Mesodermal cell (in vitro differentiated cells): Measurements from ENCODE around the gene TMEM175.

Source experiments
- H3K27ac ChIP-seq: 2 replicates; pipeline ENCODE4 v1.7.0; 2013; ENCODE audit warnings: mild to moderate bottlenecking, low read depth, low read length, moderate library complexity; ENCODE audit not compliant: severe bottlenecking
- H3K36me3 ChIP-seq: 2 replicates; pipeline ENCODE4 v1.7.1; 2013; ENCODE audit warnings: mild to moderate bottlenecking, low read length, moderate library complexity; ENCODE audit not compliant: control insufficient read depth, insufficient read depth
- H3K4me1 ChIP-seq: one replicate; pipeline ENCODE4 v1.7.1; 2013; ENCODE audit warnings: mild to moderate bottlenecking, low read length; ENCODE audit not compliant: insufficient read depth, control insufficient read depth, poor library complexity, severe bottlenecking
- H3K4me3 ChIP-seq: 2 replicates; pipeline ENCODE4 v1.7.0; 2013; ENCODE audit warnings: low read length, control low read depth, mild to moderate bottlenecking; ENCODE audit not compliant: insufficient read depth, poor library complexity, severe bottlenecking; ENCODE audit errors: extremely low read depth
- H3K9me3 ChIP-seq: 2 replicates; pipeline ENCODE4 v1.7.1; 2013; ENCODE audit warnings: mild to moderate bottlenecking, low read length, moderate library complexity; ENCODE audit not compliant: control insufficient read depth
- WGBS, 2 experiments: methylation state at CpG; one replicate each; pipeline ENCODE4 v1.1.5; 2013; ENCODE audit warnings: missing lambda C conversion rate in 2 of 2; ENCODE audit not compliant: insufficient coverage in 2 of 2; 5-methylcytosine and 5-hydroxymethylcytosine counted together

Gene TMEM175

GRCh38 chr4:955161-955921 lies 23.1 kb downstream of the TMEM175 start:
- H3K9me3 ChIP-seq, result no peaks in the 10 kb centered on the region
- no peak overlapping the region for H3K4me3 ChIP-seq
- peaks cover 4% of the 10 kb centered on the region for H3K36me3 ChIP-seq
- WGBS, 2 experiments, result 90 to 95% methylated on average over 23 to 32 of the region's 33 CpGs
- no peak overlapping the region for H3K27ac ChIP-seq
- H3K4me1 ChIP-seq, result no peaks in the 10 kb centered on the region

DNA sequence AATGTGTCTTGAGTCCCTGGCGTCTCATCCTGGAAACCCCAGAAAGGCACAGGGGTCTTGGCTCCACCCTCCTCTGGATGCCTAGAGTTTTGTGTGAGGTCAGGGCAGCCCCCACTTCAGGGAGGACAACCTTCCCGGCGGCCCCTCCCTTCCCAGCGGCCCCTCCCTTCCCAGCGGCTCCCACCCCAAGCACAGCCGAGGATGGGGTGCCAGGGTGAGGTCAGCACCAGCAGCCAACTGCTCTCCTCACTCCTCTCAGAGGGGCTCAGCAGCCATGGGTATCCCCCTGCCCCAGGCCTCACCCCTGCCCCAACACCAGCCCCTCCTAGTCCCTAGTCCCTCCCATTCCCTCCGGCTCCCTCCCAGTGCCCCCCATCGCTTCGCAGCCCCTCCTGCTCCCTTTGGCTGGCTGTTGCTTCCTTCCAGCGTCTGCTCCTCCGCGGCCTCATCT lies 23.7 kb downstream of the TMEM175 start:
- WGBS, 2 experiments, result 82 to 88% methylated on average over 5 to 11 of the region's 12 CpGs
- Histone ChIP-seq H3K4me1 (no peaks in the 10 kb centered on the region), H3K27ac (no peak overlapping the region), H3K9me3 (no peaks in the 10 kb centered on the region), H3K36me3 (peaks cover 4% of the 10 kb centered on the region), H3K4me3 (no peak overlapping the region)

DNA sequence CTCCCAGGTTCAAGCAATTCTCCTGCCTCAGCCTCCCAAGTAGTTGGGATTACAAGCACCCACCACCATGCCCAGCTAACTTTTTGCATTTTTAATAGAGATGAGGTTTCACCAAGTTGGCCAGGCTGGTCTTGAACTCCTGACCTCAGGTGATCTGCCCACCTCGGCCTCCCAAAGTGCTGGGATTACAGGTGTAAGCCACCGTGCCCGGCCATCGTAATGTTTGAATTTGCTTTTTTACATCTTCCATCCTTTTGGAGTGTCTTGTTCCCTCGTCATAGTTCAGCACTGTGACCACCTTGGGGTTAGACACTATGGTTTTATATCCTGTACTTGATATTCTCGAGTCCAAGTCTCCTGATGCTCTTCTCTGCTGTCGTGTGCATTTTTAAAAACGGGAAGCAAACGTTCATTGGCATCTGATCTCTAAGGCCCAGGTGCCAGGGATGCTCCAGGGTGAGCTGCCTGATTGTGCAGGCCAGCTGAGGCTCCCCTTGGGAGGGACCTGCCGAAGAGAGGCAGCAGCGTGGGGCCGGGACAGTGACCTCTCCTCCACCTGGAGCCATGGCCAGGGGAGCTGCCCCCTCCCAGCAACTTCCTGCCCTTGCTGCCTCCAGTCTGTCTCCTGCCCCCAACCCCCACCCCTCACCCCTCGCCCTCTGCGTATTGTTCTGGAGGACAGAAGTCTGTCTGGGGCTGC lies 24.4 kb downstream of the TMEM175 start:
- no peak overlapping the region for H3K4me3 ChIP-seq
- H3K27ac ChIP-seq, result no peak overlapping the region
- H3K4me1 ChIP-seq, result no peaks in the 10 kb centered on the region
- peaks cover 4% of the 10 kb centered on the region for H3K36me3 ChIP-seq
- no peaks in the 10 kb centered on the region for H3K9me3 ChIP-seq
- WGBS, 2 experiments, result 89 to 91% methylated on average over 9 to 11 of the region's 14 CpGs

- Histone ChIP-seq H3K27ac (no peak overlapping the region), H3K4me3 (no peak overlapping the region), H3K9me3 (no peaks in the 10 kb centered on the region), H3K4me1 (no peaks in the 10 kb centered on the region), H3K36me3 (peaks cover 4% of the 10 kb centered on the region)
- WGBS, 2 experiments, result 81 to 94% methylated on average over 8 of the region's 8 CpGs
Measured at GRCh38 chr4:957231-957580, 24.9 kb downstream of the TMEM175 start.

GRCh38 chr4:957581-958313 lies 25.5 kb downstream of the TMEM175 start:
- no peaks in the 10 kb centered on the region for H3K9me3 ChIP-seq
- H3K4me3 ChIP-seq, result no peak overlapping the region
- no peak overlapping the region for H3K27ac ChIP-seq
- H3K4me1 ChIP-seq, result no peaks in the 10 kb centered on the region
- 96 to 97% methylated on average over 44 to 45 of the region's 45 CpGs for WGBS, 2 experiments
- H3K36me3 ChIP-seq, result peaks cover 4% of the 10 kb centered on the region

- WGBS, 2 experiments, result 95 to 96% methylated on average over 8 to 17 of the region's 17 CpGs
- Histone ChIP-seq H3K27ac (no peak overlapping the region), H3K4me1 (no peaks in the 10 kb centered on the region), H3K9me3 (no peaks in the 10 kb centered on the region), H3K4me3 (no peak overlapping the region), H3K36me3 (peaks cover 4% of the 10 kb centered on the region)
Measured at GRCh38 chr4:958314-958665, 26.0 kb downstream of the TMEM175 start.

DNA sequence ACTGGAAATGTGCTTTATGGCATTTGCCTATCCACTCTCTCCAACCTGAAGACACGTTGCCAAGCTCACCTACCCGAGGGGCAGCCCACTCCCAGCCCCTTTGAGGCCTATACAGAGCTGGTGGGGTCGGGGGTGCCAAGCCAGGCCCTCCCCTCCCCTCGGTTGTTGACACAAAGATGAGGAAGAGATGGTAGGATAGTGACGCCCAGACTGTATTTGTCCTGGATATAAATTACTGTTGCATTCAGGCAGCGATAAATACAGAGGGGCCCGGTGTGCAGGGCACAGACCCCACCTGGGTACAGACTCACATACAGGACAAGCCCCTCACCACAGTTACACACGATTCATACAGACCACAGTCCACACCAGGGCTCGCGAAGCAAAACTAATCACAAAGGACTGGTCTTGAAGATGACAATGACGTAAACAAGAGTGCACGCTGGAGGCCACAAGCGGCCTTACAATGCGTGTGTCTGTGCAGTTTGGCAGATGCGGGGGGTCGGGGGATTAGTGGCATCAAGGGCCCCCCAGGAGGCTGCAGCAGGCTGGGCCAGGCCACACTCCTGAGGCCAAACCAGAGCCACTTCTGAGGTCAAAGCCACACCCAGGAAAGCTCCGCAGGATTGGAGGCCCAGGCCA lies 26.6 kb downstream of the TMEM175 start:
- Histone ChIP-seq H3K27ac (no peak overlapping the region), H3K36me3 (peaks cover 4% of the 10 kb centered on the region), H3K9me3 (no peaks in the 10 kb centered on the region), H3K4me1 (no peaks in the 10 kb centered on the region), H3K4me3 (no peak overlapping the region)
- WGBS, 2 experiments, result 89 to 92% methylated on average over 10 to 17 of the region's 17 CpGs

GRCh38 chr4:959338-960139 lies 27.3 kb downstream of the TMEM175 start:
- WGBS, 2 experiments, result 91 to 94% methylated on average over 20 to 23 of the region's 24 CpGs
- no peaks in the 10 kb centered on the region for H3K4me1 ChIP-seq
- H3K9me3 ChIP-seq, result no peaks in the 10 kb centered on the region
- H3K27ac ChIP-seq, result no peak overlapping the region
- peaks cover 8% of the 10 kb centered on the region for H3K36me3 ChIP-seq
- H3K4me3 ChIP-seq, result no peak overlapping the region

DNA sequence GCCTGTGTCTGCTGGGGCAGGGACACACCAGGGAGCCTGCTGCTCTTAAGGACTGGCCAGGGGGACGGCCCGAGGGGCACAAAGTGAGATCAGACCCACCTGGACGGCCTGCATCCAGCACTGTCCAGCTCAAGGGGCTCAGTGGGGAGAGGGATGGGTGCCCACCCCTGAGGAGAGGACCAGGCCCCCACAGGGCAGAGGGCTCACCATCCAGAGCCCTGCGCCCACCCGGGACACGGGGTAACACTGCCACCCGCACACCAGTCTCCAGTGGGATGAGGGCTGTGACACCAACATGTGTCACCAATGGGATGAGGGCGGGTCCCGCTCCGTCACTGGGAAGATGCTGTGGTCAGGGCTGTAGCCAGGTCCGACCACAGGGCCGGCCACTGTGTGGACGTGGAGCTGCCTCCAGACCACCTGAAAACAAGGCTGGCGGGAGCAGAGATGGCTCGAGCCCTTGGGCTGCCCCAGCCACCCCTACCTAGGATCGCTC lies 27.9 kb downstream of the TMEM175 start:
- H3K27ac ChIP-seq, result no peak overlapping the region
- H3K36me3 ChIP-seq, result peaks cover 8% of the 10 kb centered on the region
- 88% methylated on average over 12 to 16 of the region's 16 CpGs for WGBS, 2 experiments
- H3K4me3 ChIP-seq, result no peak overlapping the region
- H3K9me3 ChIP-seq, result no peaks in the 10 kb centered on the region
- no peaks in the 10 kb centered on the region for H3K4me1 ChIP-seq
